ENCODE measurements around the gene VPS13D. TPM values are rescaled to one million over a fixed set of nuclear protein-coding genes. Genes with fewer than 3 reads are reported as not detected.

VPS13D gene
- total RNA-seq, 4 donors from 2014 or later: 60.9 to 91.6 (median 71.6) TPM

DNA sequence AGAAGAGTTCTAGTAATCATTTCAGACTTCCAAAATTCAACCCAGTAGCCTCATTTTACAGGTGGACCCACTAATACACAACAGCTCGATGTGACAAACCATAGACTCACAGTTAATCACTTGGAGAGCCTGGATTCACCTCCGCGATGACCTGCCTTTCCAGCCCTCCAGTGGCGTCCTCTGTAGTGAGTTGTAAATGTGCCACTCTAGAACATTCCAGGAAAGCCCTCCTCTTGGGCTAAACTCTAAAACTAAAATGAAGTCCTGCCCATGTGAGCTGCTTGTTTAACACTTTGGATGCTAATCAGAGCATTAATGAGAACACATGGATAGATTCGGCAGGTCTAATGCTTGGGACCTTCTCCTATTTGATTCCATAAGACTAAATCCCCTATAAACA is 247.5 kb downstream of the VPS13D start:
- H3K36me3 ChIP-seq: no peaks in the 10 kb centered on the region
- TF ChIP-seq POLR2A (IDR thresholded peaks at IDR 0.05) (no peak), CTCF (IDR thresholded peaks at IDR 0.05 in 4 of 5, conservative IDR thresholded peaks at IDR 0.05 in 1 of 5) (no peak)
- no peak for ATAC-seq
- H3K9me3 ChIP-seq: no peaks in the 10 kb centered on the region
- DNase-seq: no peak
- in situ Hi-C loops (cut with MboI; ENCODE audit: low sequenced_read_pairs in 4 of 4) (no loop called here), intact Hi-C loops (cut with DNase I; ENCODE audit: low total_unique reads) (no loop called here)
- H3K27me3 ChIP-seq: no peaks in the 10 kb centered on the region
- peaks cover 84 to 96% of the 10 kb centered on the region in 2 donors for H3K4me1 ChIP-seq
- H3K27ac ChIP-seq: peak overlapping the region; percentile 72 to 88 (median 82)
- H3K4me3 ChIP-seq: no peak overlapping the region

DNA sequence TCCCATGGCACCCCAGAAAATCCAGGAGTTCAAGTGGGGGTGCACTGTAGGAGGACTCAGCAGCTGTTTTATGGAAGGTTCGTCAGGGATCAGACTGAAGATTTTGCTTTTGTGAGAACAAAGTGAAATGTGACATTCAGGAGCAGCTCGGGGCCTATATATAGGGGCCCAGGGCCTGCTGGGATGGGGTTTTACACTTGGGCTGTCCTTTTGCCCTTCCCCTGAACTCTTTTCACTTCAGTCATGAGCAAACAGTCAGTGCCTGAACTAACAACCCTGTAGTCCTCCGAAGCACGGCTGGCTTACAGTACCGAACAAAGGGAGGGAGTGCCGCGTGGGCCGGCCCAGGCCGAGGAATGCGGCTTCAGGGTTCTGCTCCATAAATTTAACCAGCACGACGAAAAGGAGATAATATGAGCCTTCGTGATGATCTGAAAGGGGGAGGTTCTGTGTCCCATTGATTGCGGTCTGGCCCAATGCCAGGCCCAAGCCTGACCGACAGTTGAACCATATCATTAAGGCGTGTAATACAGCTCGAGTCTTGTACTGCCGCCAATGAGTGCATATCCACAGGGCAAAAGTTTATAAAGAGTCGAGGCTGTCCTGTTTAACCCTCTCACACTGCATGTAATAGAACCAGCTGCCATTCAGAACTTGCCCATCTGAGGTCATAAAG is 248.2 kb downstream of the VPS13D start:
- TF ChIP-seq POLR2A (IDR thresholded peaks at IDR 0.05) (no peak), CTCF (IDR thresholded peaks at IDR 0.05 in 4 of 5, conservative IDR thresholded peaks at IDR 0.05 in 1 of 5) (no peak)
- peak overlapping the region; percentile 72 to 88 (median 82) for H3K27ac ChIP-seq
- H3K27me3 ChIP-seq: no peaks in the 10 kb centered on the region
- peak; percentile 67 to 69 for DNase-seq
- intact Hi-C loops (cut with DNase I; ENCODE audit: low total_unique reads): no loop called here
- no peaks in the 10 kb centered on the region for H3K9me3 ChIP-seq
- H3K4me1 ChIP-seq: peaks cover 83 to 88% of the 10 kb centered on the region in 2 donors
- in situ Hi-C loops (cut with MboI; ENCODE audit: low sequenced_read_pairs in 4 of 4): no loop called here
- H3K4me3 ChIP-seq: peak overlapping the region in 1 of 4 donors; percentile 8
- ATAC-seq: peak; percentile 18 to 31
- H3K36me3 ChIP-seq: no peaks in the 10 kb centered on the region

- DNase-seq (peak; percentile 73 to 80), ATAC-seq (peak; percentile 35 to 49)
- TF ChIP-seq POLR2A (IDR thresholded peaks at IDR 0.05) (no peak), CTCF (IDR thresholded peaks at IDR 0.05 in 4 of 5, conservative IDR thresholded peaks at IDR 0.05 in 1 of 5) (no peak)
- in situ Hi-C loops (cut with MboI; ENCODE audit: low sequenced_read_pairs in 4 of 4): no loop called here
- Histone ChIP-seq H3K27ac (peak overlapping the region; percentile 72 to 88 (median 82)), H3K4me3 (no peak overlapping the region), H3K36me3 (no peaks in the 10 kb centered on the region), H3K27me3 (no peaks in the 10 kb centered on the region), H3K4me1 (peaks cover 78 to 83% of the 10 kb centered on the region in 2 donors), H3K9me3 (no peaks in the 10 kb centered on the region)
- intact Hi-C loops (cut with DNase I; ENCODE audit: low total_unique reads): no loop called here
Observed at GRCh38 chr1:12478612-12478985, 248.8 kb downstream of the VPS13D start.

DNA sequence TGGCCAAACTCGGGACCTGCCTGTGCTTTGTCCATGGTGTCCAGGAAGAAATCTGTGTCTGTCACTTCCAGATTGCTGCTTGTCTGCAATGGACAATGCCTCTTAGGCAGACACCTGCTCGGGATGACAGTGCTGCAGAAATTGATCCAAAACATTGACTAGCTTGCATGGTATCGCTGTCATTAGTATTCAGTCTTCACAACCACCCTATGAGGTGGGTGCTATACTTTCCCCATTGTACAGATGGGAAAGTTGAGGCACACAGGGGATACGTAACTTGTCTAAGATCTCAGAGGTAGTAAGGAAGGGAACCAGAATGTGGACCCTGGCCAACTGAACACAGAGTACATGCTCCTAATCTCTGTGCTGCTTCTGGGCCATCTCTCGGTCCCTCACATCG is 249.5 kb downstream of the VPS13D start:
- in situ Hi-C loops (cut with MboI; ENCODE audit: low sequenced_read_pairs in 4 of 4) (no loop called here), intact Hi-C loops (cut with DNase I; ENCODE audit: low total_unique reads) (no loop called here)
- ATAC-seq (no peak), DNase-seq (no peak)
- Histone ChIP-seq H3K27ac (peak overlapping the region; percentile 72 to 88 (median 82)), H3K4me3 (no peak overlapping the region), H3K36me3 (no peaks in the 10 kb centered on the region), H3K9me3 (no peaks in the 10 kb centered on the region), H3K27me3 (no peaks in the 10 kb centered on the region), H3K4me1 (peaks cover 71 to 81% of the 10 kb centered on the region in 2 donors)
- TF ChIP-seq CTCF (IDR thresholded peaks at IDR 0.05 in 4 of 5, conservative IDR thresholded peaks at IDR 0.05 in 1 of 5) (no peak), POLR2A (IDR thresholded peaks at IDR 0.05) (no peak)
